HEK293 (cell line): ENCODE results near the gene BEST2.

Experiments used
- ATF2 ChIP-seq: fragments of 450-650 bp; formaldehyde crosslinking; IDR thresholded peaks from 2 replicates; pipeline ENCODE4 v1.5.1; 2016; ENCODE audit warnings: missing biosample characterization, missing genetic modification characterization, low read depth
- CTCF ChIP-seq: fragments of 450-650 bp; formaldehyde crosslinking; IDR thresholded peaks from 2 replicates; pipeline ENCODE4 v1.5.1; 2016; ENCODE audit warnings: missing biosample characterization, missing genetic modification characterization
- ZBTB49 ChIP-seq: fragments of 450-650 bp; formaldehyde crosslinking; IDR thresholded peaks from 2 replicates; pipeline ENCODE4 v1.5.1; 2016; ENCODE audit warnings: missing biosample characterization, missing genetic modification characterization, low read depth
- ZNF114 ChIP-seq: fragments of 450-650 bp; formaldehyde crosslinking; IDR thresholded peaks from 2 replicates; pipeline ENCODE4 v1.5.0; 2017; ENCODE audit warnings: missing biosample characterization, missing genetic modification characterization
- ZNF274 ChIP-seq, 2 experiments: fragments of 200-500 bp in 1 of 2; fragments of 450-650 bp in 1 of 2; sonication (Bioruptor generic) in 1 of 2; formaldehyde crosslinking in 1 of 2; IDR thresholded peaks; 2 replicates each; pipeline versions ENCODE4 v1.5.1 to v1.6.1; 2014 to 2016; ENCODE audit warnings: borderline replicate concordance in 1 of 2, inconsistent platforms in 1 of 2, low read length in 1 of 2, missing biosample characterization in 1 of 2, missing genetic modification characterization in 1 of 2
- ZNF341 ChIP-seq: fragments of 450-650 bp; formaldehyde crosslinking; IDR thresholded peaks from 2 replicates; pipeline ENCODE4; 2016; ENCODE audit warnings: low read depth, missing biosample characterization, missing genetic modification characterization
- ZNF391 ChIP-seq: fragments of 450-650 bp; formaldehyde crosslinking; IDR thresholded peaks from 2 replicates; pipeline ENCODE4 v1.5.1; 2016; ENCODE audit warnings: low read depth, missing biosample characterization, missing genetic modification characterization, borderline replicate concordance
- ZNF473 ChIP-seq: fragments of 450-650 bp; formaldehyde crosslinking; IDR thresholded peaks from 2 replicates; pipeline ENCODE4 v1.5.1; 2017; ENCODE audit warnings: missing biosample characterization, missing genetic modification characterization
- ZNF501 ChIP-seq: fragments of 450-650 bp; formaldehyde crosslinking; IDR thresholded peaks from 2 replicates; pipeline ENCODE4 v1.5.1; 2016; ENCODE audit warnings: missing biosample characterization, missing genetic modification characterization
- ZNF639 ChIP-seq: fragments of 450-650 bp; formaldehyde crosslinking; IDR thresholded peaks from 2 replicates; pipeline ENCODE4 v1.5.1; 2016; ENCODE audit warnings: missing biosample characterization, missing genetic modification characterization
- ZNF645 ChIP-seq: fragments of 450-650 bp; formaldehyde crosslinking; IDR thresholded peaks from 2 replicates; pipeline ENCODE4; 2016; ENCODE audit warnings: missing biosample characterization, missing genetic modification characterization

- TF ChIP-seq CTCF (tag by site-specific recombination) (no peak), ZBTB49 (tag by site-specific recombination) (no peak), ZNF341 (tag by site-specific recombination) (no peak), ZNF645 (no peak), ZNF391 (tag by site-specific recombination) (no peak), ATF2 (tag by site-specific recombination) (no peak), ZNF274 (IDR thresholded peaks at IDR 0.05; ENCODE audit: low read length) (no peak), ZNF274 (tag by site-specific recombination; IDR thresholded peaks at IDR 0.05; ENCODE audit: borderline replicate concordance) (no peak), ZNF501 (tag by site-specific recombination) (no peak), ZNF473 (tag by site-specific recombination) (no peak), ZNF114 (no peak), ZNF639 (no peak)
These were observed 48.8 kb downstream of the BEST2 start for GRCh38 chr19:12800466-12800770.
